AG09319 (cell line): ENCODE measurements around the gene OR10S1.
"Not testable (repeated sequence)": the region's sequence is repeated elsewhere in the genome, so short reads cannot be mapped to it uniquely, and the experiment has no call there.

Source experiments
- DNase-seq: peaks from one replicate; pipeline ENCODE4 v3.0.0-alpha.2; 2010; ENCODE audit warnings: low read depth; ENCODE audit errors: extremely low read depth
- TF ChIP-seq, protein P1 (sequence below): IDR thresholded peaks from 2 replicates; pipeline ENCODE4 v1.5.1; 2011; ENCODE audit warnings: low read depth, mild to moderate bottlenecking, inconsistent platforms, low read length, moderate library complexity

OR10S1 gene, protein sequence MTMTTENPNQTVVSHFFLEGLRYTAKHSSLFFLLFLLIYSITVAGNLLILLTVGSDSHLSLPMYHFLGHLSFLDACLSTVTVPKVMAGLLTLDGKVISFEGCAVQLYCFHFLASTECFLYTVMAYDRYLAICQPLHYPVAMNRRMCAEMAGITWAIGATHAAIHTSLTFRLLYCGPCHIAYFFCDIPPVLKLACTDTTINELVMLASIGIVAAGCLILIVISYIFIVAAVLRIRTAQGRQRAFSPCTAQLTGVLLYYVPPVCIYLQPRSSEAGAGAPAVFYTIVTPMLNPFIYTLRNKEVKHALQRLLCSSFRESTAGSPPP

DNA sequence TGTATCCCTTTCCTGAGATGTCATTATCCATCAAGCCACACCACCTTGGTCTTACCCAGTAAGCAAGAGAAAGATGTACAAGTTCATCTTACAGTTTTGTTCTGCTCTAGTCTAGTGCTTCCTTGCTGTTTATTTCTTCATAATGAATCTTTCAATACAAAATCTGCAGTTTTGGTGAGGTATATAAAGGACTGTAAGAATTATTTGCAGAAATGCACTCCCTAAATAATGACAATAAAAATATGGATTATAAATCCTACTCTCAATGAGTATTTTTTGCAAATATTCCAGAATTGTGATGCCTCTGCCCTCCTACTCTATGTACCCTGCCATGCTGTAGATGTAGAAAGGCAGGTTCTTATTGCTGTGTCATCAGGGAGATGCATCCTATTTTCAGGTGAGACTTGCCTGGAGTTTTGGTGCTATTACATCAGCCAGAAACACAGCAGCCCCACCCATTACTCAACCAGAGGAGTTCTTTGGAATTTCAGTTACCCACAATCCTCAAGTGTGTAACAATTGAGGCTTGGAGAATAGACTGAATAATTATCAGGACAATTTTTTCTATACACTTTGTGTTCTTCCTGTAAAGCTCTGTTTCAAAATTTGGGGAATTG lies at the start of gene OR10S1:
Gene OR10S1, minus strand, starts transcription at position 51 of the 617 bp plus-strand sequence. CDS start 117 bp downstream, outside the sequence.
- TF ChIP-seq, protein P1, sequence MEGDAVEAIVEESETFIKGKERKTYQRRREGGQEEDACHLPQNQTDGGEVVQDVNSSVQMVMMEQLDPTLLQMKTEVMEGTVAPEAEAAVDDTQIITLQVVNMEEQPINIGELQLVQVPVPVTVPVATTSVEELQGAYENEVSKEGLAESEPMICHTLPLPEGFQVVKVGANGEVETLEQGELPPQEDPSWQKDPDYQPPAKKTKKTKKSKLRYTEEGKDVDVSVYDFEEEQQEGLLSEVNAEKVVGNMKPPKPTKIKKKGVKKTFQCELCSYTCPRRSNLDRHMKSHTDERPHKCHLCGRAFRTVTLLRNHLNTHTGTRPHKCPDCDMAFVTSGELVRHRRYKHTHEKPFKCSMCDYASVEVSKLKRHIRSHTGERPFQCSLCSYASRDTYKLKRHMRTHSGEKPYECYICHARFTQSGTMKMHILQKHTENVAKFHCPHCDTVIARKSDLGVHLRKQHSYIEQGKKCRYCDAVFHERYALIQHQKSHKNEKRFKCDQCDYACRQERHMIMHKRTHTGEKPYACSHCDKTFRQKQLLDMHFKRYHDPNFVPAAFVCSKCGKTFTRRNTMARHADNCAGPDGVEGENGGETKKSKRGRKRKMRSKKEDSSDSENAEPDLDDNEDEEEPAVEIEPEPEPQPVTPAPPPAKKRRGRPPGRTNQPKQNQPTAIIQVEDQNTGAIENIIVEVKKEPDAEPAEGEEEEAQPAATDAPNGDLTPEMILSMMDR = no peak

GRCh38 chr11:124026498-124026897 lies 48.9 kb upstream of the OR10S1 start, which contains the start of gene OR10G8:
TSS of gene OR10G8 (plus strand) at chr11:124026798. CDS start at chr11:124029623, 2,825 bp downstream.
- TF ChIP-seq, protein P1 = no peak
- DNase-seq = no peak

More for the DNA sequence above, at the start of gene OR10S1:
- DNase-seq = no peak

DNA sequence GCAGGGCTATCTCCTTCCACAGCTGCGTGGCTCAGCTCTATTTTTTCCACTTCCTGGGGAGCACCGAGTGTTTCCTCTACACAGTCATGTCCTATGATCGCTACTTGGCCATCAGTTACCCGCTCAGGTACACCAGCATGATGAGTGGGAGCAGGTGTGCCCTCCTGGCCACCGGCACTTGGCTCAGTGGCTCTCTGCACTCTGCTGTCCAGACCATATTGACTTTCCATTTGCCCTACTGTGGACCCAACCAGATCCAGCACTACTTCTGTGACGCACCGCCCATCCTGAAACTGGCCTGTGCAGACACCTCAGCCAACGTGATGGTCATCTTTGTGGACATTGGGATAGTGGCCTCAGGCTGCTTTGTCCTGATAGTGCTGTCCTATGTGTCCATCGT lies 38.3 kb upstream of the OR10S1 start:
- DNase-seq = not testable (repeated sequence)

DNA sequence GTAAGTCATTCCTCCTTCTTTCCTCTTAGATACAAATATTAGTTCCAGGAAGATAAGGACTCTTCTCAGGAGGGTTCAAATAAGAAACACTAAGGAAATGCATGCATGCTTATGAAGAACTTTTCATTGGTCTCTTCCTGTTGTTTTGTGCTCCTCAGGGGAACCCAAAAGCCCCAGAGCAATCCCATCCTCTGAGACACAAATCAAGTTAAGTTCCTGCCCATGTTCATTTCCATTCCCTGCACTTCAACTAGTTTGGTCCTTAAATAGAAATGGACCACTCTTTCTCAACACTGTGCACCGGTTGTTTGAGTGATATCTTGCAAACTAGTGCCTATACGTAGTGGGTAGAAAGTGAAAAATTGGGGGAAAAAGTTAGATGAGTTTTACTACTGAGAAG lies 35.1 kb upstream of the OR10S1 start, which contains the start of gene OR10G4:
Gene OR10G4, plus strand, starts transcription at position 301 of the 400 bp plus-strand sequence. CDS start 2,578 bp downstream, outside the sequence.
- DNase-seq = no peak
- TF ChIP-seq, protein P1 = no peak

GRCh38 chr11:123995119-123995518 lies 17.5 kb upstream of the OR10S1 start, which contains the start of gene OR10G6:
TSS of gene OR10G6 (minus strand) at chr11:123995161. CDS start at chr11:123995161, 0 bp downstream.
- TF ChIP-seq, protein P1 = no peak
- no peak for DNase-seq

DNA sequence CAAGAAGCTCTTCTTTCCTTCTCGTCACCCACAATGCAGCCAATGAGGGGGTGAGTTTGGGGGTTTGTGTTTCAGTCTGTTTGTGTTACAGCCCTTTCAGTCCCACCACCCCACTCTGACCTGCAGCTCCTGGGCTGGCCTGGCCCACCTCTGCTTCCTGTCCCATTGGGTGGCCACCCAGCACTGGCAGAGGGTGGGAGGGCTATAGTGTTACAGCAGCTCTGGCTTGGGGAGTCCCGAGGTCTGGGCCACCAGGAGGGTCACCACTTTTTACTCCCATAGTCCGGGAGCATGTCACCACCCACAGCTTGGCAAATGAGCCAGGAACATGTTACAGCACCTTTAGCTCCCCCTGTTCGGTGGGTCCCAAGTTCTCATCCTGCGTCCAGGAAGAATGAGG lies 1.7 kb upstream of the OR10S1 start:
- TF ChIP-seq, protein P1 = no peak
- no peak for DNase-seq

DNA sequence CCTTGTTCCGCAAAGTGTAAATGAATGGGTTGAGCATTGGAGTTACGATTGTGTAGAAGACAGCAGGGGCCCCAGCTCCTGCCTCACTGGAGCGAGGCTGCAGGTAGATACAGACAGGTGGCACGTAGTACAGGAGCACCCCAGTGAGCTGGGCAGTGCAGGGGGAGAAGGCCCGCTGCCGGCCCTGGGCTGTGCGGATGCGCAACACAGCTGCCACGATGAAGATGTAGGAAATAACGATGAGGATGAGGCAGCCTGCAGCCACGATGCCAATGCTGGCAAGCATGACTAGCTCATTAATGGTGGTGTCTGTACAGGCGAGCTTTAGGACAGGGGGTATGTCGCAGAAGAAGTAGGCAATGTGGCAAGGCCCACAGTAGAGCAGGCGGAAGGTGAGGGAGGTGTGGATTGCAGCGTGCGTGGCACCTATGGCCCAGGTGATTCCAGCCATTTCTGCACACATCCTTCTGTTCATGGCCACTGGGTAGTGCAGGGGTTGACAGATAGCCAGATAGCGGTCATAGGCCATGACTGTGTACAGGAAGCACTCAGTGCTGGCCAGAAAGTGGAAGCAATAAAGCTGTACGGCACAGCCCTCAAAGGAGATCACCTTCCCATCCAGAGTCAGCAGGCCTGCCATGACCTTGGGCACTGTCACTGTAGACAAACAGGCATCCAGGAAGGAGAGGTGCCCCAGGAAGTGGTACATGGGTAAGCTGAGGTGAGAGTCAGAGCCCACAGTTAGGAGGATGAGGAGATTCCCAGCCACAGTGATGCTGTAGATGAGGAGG lies 616 bp downstream of the OR10S1 start:
- no peak for DNase-seq
- TF ChIP-seq, protein P1 = no peak
